Brain microvascular endothelial cell (primary cell): ENCODE data around the gene CAP1.

Source experiments
- DNase-seq: peaks from one replicate; pipeline ENCODE4 v3.0.0-alpha.2; 2020
- H3K27ac ChIP-seq: fragments of 250-450 bp; sonication (Bioruptor Pico); 2 replicates; pipeline ENCODE4 v1.5.1; 2020; ENCODE audit warnings: mild to moderate bottlenecking, moderate library complexity
- H3K27me3 ChIP-seq: fragments of 250-450 bp; sonication (Bioruptor Pico); replicated peaks from 2 replicates; pipeline ENCODE4 v1.5.1; 2020; ENCODE audit warnings: mild to moderate bottlenecking
- H3K36me3 ChIP-seq: fragments of 250-450 bp; sonication (Bioruptor Pico); replicated peaks from 2 replicates; pipeline ENCODE4 v1.5.1; 2020; ENCODE audit warnings: mild to moderate bottlenecking
- H3K4me3 ChIP-seq: 2 replicates; pipeline ENCODE4 v1.5.1; 2011; ENCODE audit warnings: low read depth, mild to moderate bottlenecking, control low read depth, low read length, moderate library complexity
- CTCF ChIP-seq: IDR thresholded peaks from 2 replicates; pipeline ENCODE4 v1.5.1; 2011; ENCODE audit warnings: low read depth, mild to moderate bottlenecking, moderate library complexity, low read length, control low read depth, inconsistent platforms; ENCODE audit errors: missing control alignments
- in situ Hi-C: cut with HindIII; loops from 2 replicates; pipeline ENCODE4 v1.10.0; 2017; ENCODE audit warnings: low sequenced_read_pairs, low pct_ligation_motif_present

Gene CAP1

GRCh38 chr1:40120128-40120527 lies 79.6 kb downstream of the CAP1 start:
- no peak for TF ChIP-seq CTCF
- Histone ChIP-seq H3K4me3 (no peak overlapping the region), H3K27ac (no peak overlapping the region), H3K36me3 (no peaks in the 10 kb centered on the region), H3K27me3 (no peaks in the 10 kb centered on the region)
- in situ Hi-C loops, result no loop called here
- no peak for DNase-seq
